Gastroesophageal sphincter (tissue), 3 donors: ENCODE results near the gene IRF2BPL.

Experiments used
- CTCF ChIP-seq, 4 experiments: fragments of 200-600 bp in 2 of 4; fragments of 450-650 bp in 2 of 4; sonication (generic) in 1 of 4; IDR thresholded peaks; one replicate each; pipeline ENCODE4 v1.5.1; 2017 to 2019; ENCODE audit warnings: antibody characterized with exemption in 4 of 4, mild to moderate bottlenecking in 2 of 4, moderate library complexity in 2 of 4
- EP300 ChIP-seq: sonication (generic); formaldehyde crosslinking; IDR thresholded peaks from one replicate; pipeline ENCODE4 v1.6.1; 2017; ENCODE audit warnings: antibody characterized with exemption, mild to moderate bottlenecking

DNA sequence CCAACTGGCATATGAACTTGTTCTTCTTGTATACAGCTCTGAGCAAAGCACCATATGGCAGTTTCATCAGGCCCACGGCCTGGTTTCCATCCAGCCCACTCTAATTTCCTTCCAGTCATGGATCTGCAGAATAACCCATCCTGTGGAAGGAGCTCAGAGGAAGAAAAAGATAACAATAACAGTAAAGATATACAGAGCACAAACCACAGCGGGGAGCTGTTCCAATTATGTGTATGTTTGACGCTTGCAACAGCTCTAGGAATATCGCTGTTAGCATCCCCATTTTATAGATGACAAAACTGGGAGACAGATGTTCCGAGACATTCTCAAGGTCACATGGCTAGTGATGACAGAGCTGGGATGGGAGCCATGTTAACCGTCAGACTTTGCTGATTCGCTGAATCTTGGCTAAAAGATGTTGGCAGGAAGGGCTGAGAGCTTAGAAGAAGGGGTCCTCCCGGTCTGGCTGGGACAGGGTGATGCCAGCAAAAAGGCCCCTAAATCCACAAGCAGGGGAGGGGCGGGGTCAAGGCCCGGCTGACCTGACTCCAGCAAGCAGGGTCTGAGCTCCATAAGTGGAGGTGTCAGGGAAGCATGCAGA, 35.2 kb upstream of the IRF2BPL start:
- TF ChIP-seq EP300: no peak
- no peak for TF ChIP-seq CTCF (IDR thresholded peaks at IDR 0.05)
